SH-SY5Y (cell line): ENCODE data around the gene UBE2D2.

Source experiments
- GATA2 ChIP-seq: IDR thresholded peaks from 2 replicates; pipeline ENCODE4 v1.6.1; 2011; ENCODE audit warnings: mild to moderate bottlenecking, low read depth, low read length
- GATA3 ChIP-seq: IDR thresholded peaks from 2 replicates; pipeline ENCODE4 v1.6.1; 2011; ENCODE audit warnings: low read depth, mild to moderate bottlenecking, low read length, moderate library complexity

DNA sequence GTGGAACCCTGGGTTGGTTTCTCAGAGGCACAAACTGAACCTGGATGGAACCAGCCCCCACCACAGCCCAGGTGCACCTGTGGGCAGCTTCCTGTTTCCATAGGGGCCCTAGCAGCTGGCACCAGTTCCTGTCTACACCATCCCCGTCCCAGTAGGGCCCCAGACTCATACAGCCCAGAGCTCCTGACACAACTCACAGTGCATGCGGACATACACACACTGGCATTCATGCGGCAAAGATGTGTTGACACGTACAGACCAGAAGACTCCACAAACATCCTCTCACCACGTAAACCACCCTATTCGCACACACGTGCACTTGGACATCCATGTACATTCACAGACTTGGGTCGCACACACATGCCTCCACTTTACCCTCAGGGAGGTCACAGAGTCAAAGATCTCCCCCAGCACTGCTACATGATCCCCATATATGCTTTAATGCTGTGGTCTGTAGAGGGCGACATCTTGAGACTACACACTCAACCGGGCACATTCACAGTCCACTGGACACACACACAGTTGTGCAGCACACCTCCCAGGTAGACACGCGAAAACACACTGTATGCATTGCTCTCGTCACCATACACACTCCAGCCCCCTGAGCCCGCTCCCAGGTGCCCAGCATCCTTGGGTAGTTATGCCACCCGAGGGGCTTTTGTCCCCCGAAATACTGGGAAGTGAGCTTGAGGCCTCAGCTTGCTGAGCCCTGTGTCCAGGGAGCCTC, 109.4 kb downstream of the UBE2D2 start:
- TF ChIP-seq GATA3: no peak
- no peak for TF ChIP-seq GATA2
